WTC11 (cell line): Measurements from ENCODE around the gene CSTPP1. TPM values are rescaled to one million over a fixed set of nuclear protein-coding genes. Genes with fewer than 3 reads are reported as not detected.

Experiments
- ATAC-seq: fragments of 200-7000 bp; cut with Tn5 transposase; 2 replicates; pipeline ENCODE4 v1.10.0; 2021; ENCODE audit warnings: mild to moderate bottlenecking, moderate library complexity
- CTCF ChIA-PET: fragments of 300-600 bp; sonication (Branson Sonifier 250); formaldehyde crosslinking; loops from one replicate; lab custom pipeline; 2021; ENCODE audit warnings: antibody characterized with exemption; lab: Charles Lee
- POLR2A ChIA-PET: fragments of 350-600 bp; sonication (Branson Sonifier 250); formaldehyde crosslinking; loops from one replicate; lab custom pipeline; 2021; ENCODE audit warnings: antibody characterized with exemption; lab: Charles Lee
- DNase-seq: peaks from one replicate; pipeline ENCODE4 v3.0.0; 2021; ENCODE audit warnings: low spot score
- H3K27ac Mint-ChIP-seq: 2 replicates; pipeline ENCODE4 v1.8.0; 2021; ENCODE audit warnings: mixed read lengths
- H3K27me3 Mint-ChIP-seq: 2 replicates; pipeline ENCODE4 v1.8.0; 2021; ENCODE audit warnings: low read depth, mild to moderate bottlenecking, moderate library complexity, mixed read lengths
- H3K36me3 Mint-ChIP-seq: 2 replicates; pipeline ENCODE4 v1.8.0; 2021; ENCODE audit warnings: mixed read lengths
- H3K4me1 Mint-ChIP-seq: 2 replicates; pipeline ENCODE4 v1.8.0; 2022; ENCODE audit warnings: mixed read lengths
- H3K4me3 Mint-ChIP-seq: 2 replicates; pipeline ENCODE4 v1.8.0; 2021; ENCODE audit warnings: mild to moderate bottlenecking, moderate library complexity, mixed read lengths
- H3K9me3 Mint-ChIP-seq: 2 replicates; pipeline ENCODE4 v1.8.0; 2021; ENCODE audit warnings: mixed read lengths
- CREM ChIP-seq: sonication (generic); formaldehyde crosslinking; IDR thresholded peaks from 2 replicates; pipeline ENCODE4 v1.8.1; 2022; ENCODE audit warnings: mild to moderate bottlenecking, missing genetic modification reagents, moderate library complexity
- ETV6 ChIP-seq: sonication (generic); formaldehyde crosslinking; IDR thresholded peaks from 2 replicates; pipeline ENCODE4 v1.8.1; 2022; ENCODE audit warnings: mild to moderate bottlenecking, missing genetic modification reagents
- FOXP4 ChIP-seq: sonication (generic); formaldehyde crosslinking; IDR thresholded peaks from 2 replicates; pipeline ENCODE4 v1.8.0; 2022; ENCODE audit warnings: mild to moderate bottlenecking, missing genetic modification reagents
- GRHL2 ChIP-seq: fragments of 250-450 bp; sonication (Bioruptor Pico); IDR thresholded peaks from 2 replicates; pipeline ENCODE4 v1.8.0; 2022; ENCODE audit warnings: mild to moderate bottlenecking, moderate library complexity; ENCODE audit not compliant: insufficient replicate concordance, severe bottlenecking
- HMGXB4 ChIP-seq: sonication (generic); formaldehyde crosslinking; IDR thresholded peaks from 2 replicates; pipeline ENCODE4 v1.8.1; 2023; ENCODE audit warnings: mild to moderate bottlenecking, moderate library complexity, missing genetic modification reagents
- PRDM15 ChIP-seq: sonication (generic); formaldehyde crosslinking; IDR thresholded peaks from 2 replicates; pipeline ENCODE4 v1.8.0; 2022; ENCODE audit warnings: missing genetic modification reagents
- TEAD1 ChIP-seq: sonication (generic); formaldehyde crosslinking; IDR thresholded peaks from 2 replicates; pipeline ENCODE4 v1.8.0; 2022; ENCODE audit warnings: mild to moderate bottlenecking, missing genetic modification reagents
- USF1 ChIP-seq: sonication (generic); formaldehyde crosslinking; IDR thresholded peaks from 2 replicates; pipeline ENCODE4 v1.8.0; 2022; ENCODE audit warnings: mild to moderate bottlenecking, missing genetic modification reagents
- ZNF121 ChIP-seq: sonication (generic); formaldehyde crosslinking; IDR thresholded peaks from 2 replicates; pipeline ENCODE4 v1.8.0; 2023; ENCODE audit warnings: missing genetic modification reagents
- total RNA-seq: library from RNA; stranded (reverse); gene quantifications from 3 replicates; pipeline ENCODE4 v1.2.3, GENCODE V29; 2021
- TF ChIP-seq, protein P1 (sequence below): sonication (generic); formaldehyde crosslinking; IDR thresholded peaks from 2 replicates; pipeline ENCODE4 v1.8.1; 2023; ENCODE audit warnings: mild to moderate bottlenecking, missing genetic modification reagents

The CSTPP1 gene
- total RNA-seq, 1 experiment from 2014 or later: 23.6 TPM

- H3K4me3 Mint-ChIP-seq: no peak overlapping the region
- peaks cover 55% of the 10 kb centered on the region for H3K27me3 Mint-ChIP-seq
- CTCF ChIA-PET: interaction anchor here (0.6 to 1.2 kb wide), 2 partner anchors 99 to 176 kb away, joined by 4 read pairs; no protein-coding TSS in a partner anchor
- DNase-seq: peak; percentile 33
- no peak overlapping the region for H3K27ac Mint-ChIP-seq
- peak; percentile 91 for ATAC-seq
- no peak for TF ChIP-seq HMGXB4 (CRISPR knock-in tag)
- TF ChIP-seq USF1 (CRISPR knock-in tag): 0 out of 2 replicates have a peak, but pooled peaks have one; percentile 21
- 0 out of 2 replicates have a peak, but pooled peaks have one; percentile 14 for TF ChIP-seq FOXP4 (CRISPR knock-in tag)
- peak; percentile 53; the same call in 1 of the 2 replicates for TF ChIP-seq TEAD1 (CRISPR knock-in tag)
- peaks cover 26% of the 10 kb centered on the region for H3K4me1 Mint-ChIP-seq
- POLR2A ChIA-PET: interaction anchor here (0.6 kb wide), 1 partner anchor 41 kb away, joined by 3 read pairs; no protein-coding TSS in a partner anchor
- H3K9me3 Mint-ChIP-seq: no peaks in the 10 kb centered on the region
- H3K36me3 Mint-ChIP-seq: no peaks in the 10 kb centered on the region
Observed at GRCh38 chr11:46977038-46977813, 40.7 kb downstream of the CSTPP1 start.

- TF ChIP-seq CREM (CRISPR knock-in tag) (no peak), USF1 (CRISPR knock-in tag) (no peak), ZNF121 (no peak), ETV6 (CRISPR knock-in tag) (no peak), GRHL2 (CRISPR knock-in tag) (no peak), PRDM15 (CRISPR knock-in tag) (no peak)
- TF ChIP-seq, protein P1, sequence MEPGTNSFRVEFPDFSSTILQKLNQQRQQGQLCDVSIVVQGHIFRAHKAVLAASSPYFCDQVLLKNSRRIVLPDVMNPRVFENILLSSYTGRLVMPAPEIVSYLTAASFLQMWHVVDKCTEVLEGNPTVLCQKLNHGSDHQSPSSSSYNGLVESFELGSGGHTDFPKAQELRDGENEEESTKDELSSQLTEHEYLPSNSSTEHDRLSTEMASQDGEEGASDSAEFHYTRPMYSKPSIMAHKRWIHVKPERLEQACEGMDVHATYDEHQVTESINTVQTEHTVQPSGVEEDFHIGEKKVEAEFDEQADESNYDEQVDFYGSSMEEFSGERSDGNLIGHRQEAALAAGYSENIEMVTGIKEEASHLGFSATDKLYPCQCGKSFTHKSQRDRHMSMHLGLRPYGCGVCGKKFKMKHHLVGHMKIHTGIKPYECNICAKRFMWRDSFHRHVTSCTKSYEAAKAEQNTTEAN (CRISPR knock-in tag): no peak
- ChIA-PET CTCF (no interaction called here), POLR2A (no interaction called here)
- DNase-seq (no peak), ATAC-seq (no peak)
- H3K4me1 Mint-ChIP-seq: peaks cover 26% of the 10 kb centered on the region
- H3K27ac Mint-ChIP-seq: no peak overlapping the region
- H3K27me3 Mint-ChIP-seq: peaks cover 55% of the 10 kb centered on the region
- H3K9me3 Mint-ChIP-seq: no peaks in the 10 kb centered on the region
- H3K36me3 Mint-ChIP-seq: no peaks in the 10 kb centered on the region
- H3K4me3 Mint-ChIP-seq: no peak overlapping the region
Observed at GRCh38 chr11:46978005-46978491, 41.5 kb downstream of the CSTPP1 start.
